ENCODE measurements around the gene NXPH1.

The NXPH1 gene

GRCh38 chr7:8590225-8590624, 156.8 kb downstream of the NXPH1 start:
- DNase-seq = no peak

GRCh38 chr7:8590791-8591190, 157.4 kb downstream of the NXPH1 start:
- DNase-seq = no peak

DNA sequence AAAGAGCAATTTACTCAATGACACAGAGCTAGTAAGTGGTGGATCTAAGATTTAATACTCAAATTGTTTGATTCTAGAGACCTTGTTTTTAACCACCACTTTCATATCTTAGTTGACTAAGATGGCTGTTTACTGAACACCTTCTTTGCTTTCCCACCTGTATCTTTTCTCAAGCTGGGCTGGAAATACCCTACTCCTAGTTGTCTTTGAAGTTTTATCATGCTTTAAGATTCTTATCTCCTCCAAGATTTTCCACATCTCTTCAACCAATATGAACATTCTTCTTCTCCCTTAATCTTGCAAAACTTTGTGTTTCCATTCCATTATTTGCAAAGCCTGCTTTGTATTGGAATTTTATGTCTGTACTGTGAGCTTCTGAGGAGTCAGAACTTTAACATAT, 157.9 kb downstream of the NXPH1 start:
- DNase-seq = no peak

DNA sequence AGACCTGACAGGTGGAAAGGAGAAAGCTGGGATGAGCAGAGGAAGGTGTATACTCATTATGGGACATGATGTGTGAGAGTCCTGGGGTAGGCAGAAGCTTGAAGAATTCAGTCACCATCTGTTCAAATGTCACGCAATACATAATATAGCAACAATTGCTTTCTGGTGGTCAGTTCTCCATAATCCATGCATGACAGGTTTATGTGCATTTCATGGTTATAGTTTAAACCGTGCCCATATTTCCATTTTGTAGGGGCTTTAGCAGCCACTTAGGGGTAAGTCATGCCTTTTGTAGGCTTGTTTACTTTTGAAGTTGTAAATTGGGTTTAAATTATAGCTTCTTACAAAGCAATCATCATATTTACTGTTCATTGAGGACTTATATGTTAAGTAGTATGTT, 158.8 kb downstream of the NXPH1 start:
- no peak for DNase-seq

- no peak for DNase-seq
These were observed 160.7 kb downstream of the NXPH1 start for GRCh38 chr7:8594115-8594514.

- DNase-seq = no peak
These were observed 164.2 kb downstream of the NXPH1 start for GRCh38 chr7:8597565-8597964.

- no peak for DNase-seq
These were observed 167.7 kb downstream of the NXPH1 start for GRCh38 chr7:8601121-8601520.

DNA sequence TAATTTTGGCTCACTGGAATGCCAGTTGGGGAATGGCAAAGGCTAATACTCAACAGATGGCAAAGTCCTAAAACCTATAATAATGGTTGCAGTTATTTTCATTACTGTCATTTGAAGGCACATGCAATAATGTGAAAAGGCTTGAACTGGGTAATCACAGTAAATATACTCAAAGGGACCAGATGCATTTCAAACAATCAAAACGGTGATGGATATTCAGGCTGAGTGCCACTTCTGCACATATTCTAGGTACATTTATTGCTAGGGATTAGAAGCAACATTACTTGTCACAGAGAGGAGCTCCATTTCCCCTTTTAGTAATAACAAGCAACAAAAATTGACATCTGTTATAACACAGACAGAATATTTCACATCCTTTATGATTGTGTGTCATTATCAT, 171.8 kb downstream of the NXPH1 start:
- DNase-seq = no peak

DNA sequence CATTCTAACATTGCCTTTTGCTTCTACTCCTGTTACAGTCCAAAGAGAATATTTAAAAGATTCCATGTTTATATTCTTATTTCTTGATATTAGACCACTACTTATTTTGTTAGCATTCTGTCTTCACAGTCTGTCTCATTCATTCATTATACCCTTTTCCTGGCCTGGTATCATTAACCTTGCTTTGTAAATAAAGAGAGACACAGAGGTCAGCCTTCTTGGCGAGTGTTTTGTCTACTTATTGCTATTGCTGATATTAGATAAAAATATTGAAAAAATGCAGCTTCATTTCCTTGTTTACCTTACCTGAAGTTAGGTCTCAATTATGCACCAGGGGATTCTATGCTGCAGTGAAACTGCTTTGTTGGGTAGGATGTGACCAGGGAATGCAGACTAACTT, 179.2 kb downstream of the NXPH1 start:
- no peak for DNase-seq

GRCh38 chr7:8613191-8613590, 179.8 kb downstream of the NXPH1 start:
- DNase-seq = no peak

DNA sequence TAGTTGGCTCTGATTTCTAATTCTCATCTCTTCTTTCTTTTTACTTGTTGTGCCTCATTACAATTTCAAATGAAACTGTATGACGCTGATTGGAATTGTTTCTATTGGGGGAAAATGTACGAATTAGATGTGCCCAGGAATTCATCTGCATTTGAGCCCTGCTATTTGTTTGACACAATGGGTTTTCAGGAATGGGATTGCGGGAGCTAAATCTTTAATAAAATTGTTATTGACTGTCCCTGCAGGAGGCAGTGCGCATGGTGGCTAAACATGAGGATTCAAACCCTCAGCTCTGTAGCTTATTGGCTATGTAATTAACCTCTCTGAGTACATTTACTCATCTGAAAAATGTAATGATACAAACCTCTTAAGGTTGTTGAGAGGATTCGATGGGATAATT, 181.6 kb downstream of the NXPH1 start:
- no peak for DNase-seq

DNA sequence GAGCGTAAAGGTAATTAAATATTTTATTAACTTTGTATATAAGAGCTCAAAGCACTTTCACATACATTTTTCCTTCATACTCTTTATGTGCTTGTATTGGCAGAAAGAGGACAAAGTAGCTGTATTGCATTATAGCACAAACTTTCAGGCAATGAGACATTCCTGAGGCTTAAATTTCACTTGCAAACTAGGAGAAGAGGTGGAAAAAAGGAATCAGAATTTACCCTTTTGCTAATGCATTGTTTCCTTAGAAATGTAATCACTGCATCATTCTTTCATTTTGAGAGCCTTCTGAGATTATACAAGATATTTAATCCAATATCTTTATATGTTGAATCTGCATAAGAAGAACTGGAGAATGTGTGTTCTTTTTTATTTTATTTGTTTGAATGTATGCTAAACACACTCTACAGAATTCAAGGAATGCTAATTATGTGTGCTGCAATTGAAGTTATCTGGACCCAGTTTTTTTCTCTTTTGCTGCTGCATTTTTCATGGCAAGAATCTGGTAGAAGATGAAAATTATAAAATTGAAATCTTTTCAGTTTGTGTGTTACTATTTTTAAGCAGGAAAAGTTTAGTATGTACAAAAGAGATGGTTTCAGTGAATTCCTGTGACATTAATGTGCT, 185.1 kb downstream of the NXPH1 start:
- DNase-seq = no peak

GRCh38 chr7:8620169-8620568, 186.8 kb downstream of the NXPH1 start:
- DNase-seq = no peak

DNA sequence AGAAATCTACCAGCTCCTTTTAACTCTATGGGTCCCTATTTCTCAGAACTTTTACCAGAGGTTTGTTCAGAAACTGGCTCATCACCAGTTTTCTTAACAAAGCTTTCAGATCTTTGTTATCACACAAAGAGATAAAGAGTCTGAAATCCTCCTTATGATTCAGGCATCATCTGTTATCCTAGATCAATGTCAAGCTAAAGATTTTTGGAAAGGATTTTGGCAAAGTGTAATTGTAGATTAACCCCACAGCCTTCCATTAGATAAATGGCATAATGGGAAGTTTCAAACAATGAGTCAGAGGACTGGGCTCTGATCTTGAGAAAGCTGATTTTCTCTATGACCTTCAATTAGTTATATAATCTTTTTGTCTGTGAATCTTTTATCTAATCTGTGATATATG, 192.2 kb downstream of the NXPH1 start:
- no peak for DNase-seq

DNA sequence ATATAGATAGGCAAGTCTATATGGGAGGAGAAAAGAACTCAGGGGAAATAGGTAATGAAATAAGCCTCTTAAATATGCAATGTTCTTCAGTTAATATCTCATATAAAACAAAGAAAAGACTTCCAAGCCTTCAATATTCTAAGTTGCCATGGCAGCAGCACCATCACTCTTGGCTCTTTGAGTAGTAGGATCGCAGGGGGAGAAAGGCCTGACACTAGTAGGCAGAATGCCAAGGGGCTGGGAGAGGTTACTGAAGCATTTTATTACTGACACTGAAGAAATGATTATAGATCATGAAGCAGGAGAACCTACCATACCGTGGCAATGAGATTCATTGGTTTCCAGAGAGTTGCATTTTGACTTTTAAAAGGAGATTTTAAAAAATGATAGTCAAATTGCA, 193.9 kb downstream of the NXPH1 start:
- DNase-seq = no peak

DNA sequence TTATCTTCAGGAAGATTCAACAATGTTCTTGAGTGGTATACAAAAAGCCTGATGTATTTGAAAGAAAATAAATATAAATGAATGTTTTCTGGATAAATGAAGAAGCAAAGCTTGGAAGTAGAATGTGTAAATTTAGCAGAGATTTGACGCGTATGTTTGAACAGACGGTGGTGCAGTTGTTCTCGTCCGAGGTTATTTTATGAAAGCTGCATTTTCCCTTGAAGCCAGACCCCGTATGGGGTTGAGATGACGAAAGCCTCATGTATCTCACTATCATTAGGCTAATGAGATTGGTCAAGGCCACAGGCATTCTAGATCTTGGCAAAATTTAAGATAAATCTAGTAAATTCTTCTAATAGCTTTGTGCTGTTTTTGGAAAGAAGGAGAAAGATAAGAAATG, 195.2 kb downstream of the NXPH1 start:
- DNase-seq = no peak

- no peak for DNase-seq
These were observed 196.1 kb downstream of the NXPH1 start for GRCh38 chr7:8629504-8629903.

GRCh38 chr7:8637322-8637721, 203.9 kb downstream of the NXPH1 start:
- DNase-seq = no peak

GRCh38 chr7:8638076-8638475, 204.7 kb downstream of the NXPH1 start:
- peak in 4 of 58 donors; percentile 2 to 10 (median 3) for DNase-seq

GRCh38 chr7:8639668-8640067, 206.3 kb downstream of the NXPH1 start:
- no peak for DNase-seq

DNA sequence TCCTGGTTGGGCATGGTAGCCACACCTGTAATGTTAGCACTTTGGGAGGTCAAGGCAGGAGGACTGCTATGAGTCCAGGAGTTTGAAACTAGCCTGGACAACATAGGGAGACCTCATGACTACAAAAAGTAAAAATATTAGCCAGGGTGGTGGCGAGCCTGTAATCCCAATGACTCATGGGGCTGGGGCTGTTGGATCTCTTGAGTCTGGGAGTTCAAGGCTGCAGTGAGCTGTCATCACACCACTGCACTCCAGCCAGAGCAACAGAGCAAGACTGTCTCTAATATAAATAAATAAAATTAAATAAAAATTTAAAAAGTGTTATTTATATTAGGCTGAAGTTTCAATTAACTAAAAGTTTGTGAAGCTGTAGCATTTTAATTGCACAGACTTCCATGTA, 207.3 kb downstream of the NXPH1 start:
- DNase-seq = no peak

DNA sequence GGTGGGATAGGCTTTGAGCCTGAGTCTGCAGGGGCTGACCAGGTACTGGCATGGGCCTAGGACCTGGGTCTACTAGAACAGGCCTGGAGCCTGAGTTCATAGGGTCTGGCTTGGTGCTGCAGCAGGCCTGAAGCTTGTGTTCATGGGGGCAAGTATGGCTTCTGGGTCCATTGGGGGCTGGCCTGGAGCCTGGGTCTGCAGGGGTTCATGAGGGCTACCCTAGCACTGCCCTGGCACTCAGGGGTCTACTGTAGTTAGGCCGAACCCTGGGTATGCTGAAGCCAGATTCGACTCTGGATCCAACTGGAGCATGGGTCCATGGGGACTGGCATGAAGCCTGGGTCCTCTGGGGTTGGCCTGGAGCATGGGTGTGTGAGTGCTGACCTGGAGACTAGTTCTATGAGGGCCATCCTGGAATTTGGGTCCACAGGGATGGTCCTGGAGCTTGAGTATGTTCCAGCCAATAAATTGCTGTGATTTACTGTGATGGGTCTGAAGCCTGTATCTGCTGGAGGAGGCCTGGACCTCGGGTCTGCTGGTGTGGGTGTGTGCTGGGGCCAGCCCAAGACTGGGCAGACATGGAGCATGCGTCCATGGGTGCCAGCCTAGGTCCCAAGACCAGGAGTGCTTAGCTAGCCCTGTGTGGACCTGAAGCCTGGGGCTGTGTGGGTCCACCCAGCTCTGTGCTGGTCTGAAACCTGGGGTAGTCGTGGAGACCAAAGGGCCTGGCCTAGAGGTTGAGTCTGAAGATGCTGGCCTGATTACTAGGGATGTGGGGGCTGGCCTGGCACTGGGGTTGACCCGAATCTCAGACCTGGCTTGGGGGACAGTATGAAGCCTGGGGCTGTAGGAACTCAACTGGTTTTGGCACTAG, 235.5 kb downstream of the NXPH1 start:
- no peak for DNase-seq

DNA sequence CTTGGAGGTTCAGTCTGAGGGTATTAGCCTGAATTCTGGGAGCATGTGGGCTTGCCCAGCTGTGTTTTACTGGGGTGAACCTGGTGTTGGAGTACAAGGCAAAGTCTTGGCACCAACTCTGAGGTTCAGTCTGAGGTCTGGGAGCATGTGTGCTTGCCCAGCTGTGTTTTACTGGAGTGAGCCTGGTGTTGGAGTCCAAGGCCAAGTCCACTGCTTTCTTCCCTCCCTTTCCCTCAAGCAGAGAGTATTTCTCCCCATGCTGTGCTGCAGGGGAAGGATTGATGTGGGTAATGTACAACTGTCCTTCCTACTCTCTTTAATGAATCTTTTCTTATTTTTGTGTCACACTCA, 236.1 kb downstream of the NXPH1 start:
- DNase-seq = no peak
